ENCODE measurements around the gene SYNPR.
"Not testable (repeated sequence)": the region's sequence is repeated elsewhere in the genome, so short reads cannot be mapped to it uniquely, and the experiment has no call there.

The SYNPR gene

DNA sequence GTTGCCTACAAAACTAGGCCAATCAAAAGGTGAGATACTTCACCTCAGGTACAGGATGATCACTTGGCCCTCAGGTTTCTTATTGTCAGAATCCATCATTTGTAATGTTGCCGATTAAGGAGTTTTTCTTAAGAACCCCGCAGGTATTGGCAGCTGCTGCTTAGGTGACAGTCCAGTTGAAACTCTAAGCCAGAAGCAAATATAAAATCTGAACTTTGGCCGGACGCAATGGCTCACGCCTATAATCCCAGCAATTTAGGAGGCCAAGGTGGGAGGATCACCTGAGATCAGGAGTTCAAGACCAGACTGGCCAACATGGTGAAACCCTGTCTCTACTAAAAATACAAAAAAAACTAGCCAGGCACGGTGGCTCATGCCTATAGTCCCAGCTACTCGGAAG, 331.3 kb downstream of the SYNPR start:
- DNase-seq (ENCODE audit: low read depth in 1 of 2, low spot score in 1 of 2), result no peak

DNA sequence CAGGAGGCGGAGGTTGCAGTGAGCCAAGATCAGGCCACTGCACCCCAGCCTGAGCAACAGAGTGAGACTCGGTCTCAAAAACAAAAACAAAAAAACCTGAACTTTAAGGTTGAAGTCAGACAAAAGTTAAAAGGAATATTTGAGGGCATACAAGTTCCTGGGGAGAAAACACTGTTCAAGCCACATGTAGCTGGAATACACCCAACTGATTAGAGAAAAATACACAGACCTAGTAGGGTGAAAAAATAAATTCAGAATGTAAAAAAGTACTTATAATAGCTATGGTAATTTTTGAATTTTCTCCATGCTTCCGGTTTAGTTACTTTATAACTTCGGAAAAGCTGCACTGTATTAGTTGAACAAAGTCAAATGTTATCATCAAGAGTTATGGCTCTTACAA, 331.7 kb downstream of the SYNPR start:
- DNase-seq (ENCODE audit: low read depth in 1 of 2, low spot score in 1 of 2), result no peak

DNA sequence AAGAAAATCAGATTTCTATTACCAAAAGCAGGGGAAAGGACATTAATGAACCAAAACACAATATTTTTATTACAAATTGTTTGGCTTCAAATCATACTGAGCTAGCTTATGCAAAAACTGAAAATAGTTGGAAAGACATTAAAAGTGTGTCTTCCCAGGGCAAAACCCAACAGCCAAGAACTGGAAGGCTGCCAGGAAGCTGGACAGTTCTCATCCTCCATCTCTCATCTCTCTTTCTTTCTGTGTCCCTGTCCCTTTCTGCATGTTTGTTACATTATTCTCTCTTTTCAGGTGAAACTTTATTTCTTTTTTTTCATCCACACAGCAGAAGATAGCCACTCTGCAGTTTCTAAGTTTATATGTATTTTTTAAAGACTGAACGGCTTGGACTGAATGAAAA, 333.3 kb downstream of the SYNPR start:
- no peak for DNase-seq (ENCODE audit: low read depth in 1 of 2, low spot score in 1 of 2)

DNA sequence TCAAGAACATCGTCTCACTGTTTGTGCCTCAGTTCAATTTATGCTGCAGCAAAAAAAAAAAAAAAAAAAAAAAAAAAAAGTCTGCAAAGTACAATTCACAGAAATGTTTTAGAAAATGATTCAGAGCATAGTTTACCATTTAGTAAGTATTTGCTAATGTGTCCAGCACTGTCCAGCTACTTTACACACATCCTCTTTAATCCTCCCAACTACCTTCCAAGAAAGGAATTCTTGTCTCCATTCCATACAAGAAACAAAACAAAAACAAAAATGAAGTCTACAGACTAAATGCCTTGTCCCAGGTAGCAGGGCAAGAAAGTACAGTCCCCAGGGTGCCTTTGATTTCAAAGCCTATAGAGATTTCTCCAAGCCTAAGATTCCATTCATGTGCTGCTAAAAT, 335.5 kb downstream of the SYNPR start:
- no peak for DNase-seq (ENCODE audit: low read depth in 1 of 2, low spot score in 1 of 2)

DNA sequence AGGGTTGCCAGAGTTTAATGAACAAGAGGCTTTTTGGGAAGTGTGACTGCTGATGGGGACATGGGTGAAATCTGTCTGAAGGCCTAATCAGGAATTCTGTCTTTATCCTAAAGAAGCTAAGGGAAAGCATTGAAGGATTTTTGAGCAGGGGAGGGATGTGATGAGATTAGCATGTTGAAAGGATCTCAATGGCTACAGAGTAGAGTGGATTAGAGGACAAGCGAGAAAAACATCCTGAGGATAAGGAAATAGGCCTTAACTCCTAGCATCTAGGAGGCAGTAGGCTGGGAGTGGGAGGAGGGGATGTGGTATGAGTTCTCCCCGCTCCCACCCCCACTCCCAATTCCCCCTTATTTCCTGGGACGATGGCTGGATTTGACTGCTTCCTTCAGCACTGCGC, 339.3 kb downstream of the SYNPR start:
- no peak for DNase-seq (ENCODE audit: low read depth in 1 of 2, low spot score in 1 of 2)

DNA sequence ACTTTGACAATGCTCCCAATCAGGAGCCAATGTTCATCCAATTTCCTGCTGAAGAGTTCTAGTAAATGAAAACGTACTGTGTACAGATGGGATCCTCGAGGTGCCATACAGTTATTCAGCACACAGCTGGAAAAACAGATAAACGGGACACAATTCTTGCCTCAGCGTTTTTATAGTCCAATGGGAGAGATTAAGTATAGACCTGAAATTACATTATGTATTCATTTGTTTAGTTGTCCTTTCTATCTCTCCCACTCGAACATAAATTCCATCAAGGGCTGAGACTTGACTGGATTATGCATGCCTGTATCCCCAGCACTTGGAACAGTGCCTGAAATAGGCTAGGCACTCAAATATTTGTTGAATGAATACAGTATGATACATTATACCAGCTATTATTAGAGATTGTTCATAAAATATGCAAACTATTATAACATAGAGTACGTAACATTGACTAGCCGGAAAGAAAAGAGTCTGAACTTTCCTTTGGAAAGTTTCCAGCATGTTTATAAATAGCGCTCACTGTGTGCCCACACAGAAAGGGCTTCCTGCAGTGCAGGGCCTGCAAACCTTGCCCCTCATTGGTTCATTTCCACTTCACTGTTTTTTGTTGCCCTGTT, 346.9 kb downstream of the SYNPR start:
- DNase-seq (ENCODE audit: low read depth in 1 of 2, low spot score in 1 of 2), result no peak

DNA sequence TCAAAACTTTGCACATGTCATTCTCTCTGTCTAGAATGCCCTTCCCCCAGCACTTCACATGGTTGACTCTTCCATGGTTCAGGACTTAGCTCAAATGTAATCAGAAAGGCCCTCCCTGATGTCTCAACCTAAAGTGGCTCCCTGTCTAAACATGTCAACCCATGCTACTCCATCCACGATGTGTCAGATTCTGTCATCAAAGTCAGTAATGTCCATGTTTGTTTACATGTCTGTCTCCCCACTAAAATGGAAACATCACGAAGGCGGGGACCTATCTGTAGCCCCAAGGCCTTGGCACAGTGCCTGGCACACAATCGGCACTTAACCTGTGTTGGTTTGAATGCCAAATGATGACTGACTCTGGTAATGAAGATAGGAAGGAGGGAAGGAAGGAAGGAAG, 353.6 kb downstream of the SYNPR start:
- DNase-seq (ENCODE audit: low read depth in 1 of 2, low spot score in 1 of 2), result no peak

DNA sequence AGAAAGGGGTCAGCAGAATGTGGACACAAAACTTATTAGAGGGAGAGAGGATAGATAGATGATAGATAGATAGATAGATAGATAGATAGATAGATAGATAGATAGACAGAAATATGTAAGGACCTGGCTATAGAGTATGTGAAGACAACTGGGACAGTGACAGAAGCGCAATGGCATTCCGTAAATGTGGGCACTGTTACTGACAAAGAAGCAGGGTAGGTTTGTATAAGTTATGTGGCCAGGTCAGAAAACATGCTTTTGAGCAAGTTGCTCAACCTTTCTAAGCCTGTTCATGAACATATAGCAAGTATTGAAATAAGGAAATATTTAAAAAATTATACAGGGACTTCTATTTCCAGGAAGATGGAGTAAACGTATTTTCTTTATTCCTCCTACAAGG, 357.1 kb downstream of the SYNPR start:
- no peak for DNase-seq (ENCODE audit: low read depth in 1 of 2, low spot score in 1 of 2)

DNA sequence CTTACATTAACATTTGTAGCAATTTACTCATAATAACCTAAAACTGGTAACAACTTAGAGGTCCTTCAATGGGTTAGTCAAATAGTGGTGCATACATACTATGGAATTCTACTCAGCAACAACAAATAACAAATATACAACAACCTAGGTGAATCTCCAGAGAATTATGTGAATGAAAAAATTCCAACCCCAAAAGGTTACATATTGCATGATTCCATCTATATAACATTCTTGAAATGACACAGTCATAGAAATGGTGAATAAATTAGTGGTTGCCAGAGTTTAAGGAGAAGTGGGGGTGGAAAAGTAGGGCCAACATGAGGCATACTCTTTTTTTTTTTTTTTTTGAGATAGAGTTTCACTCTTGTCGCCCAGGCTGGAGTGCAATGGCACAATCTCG, 361.7 kb downstream of the SYNPR start:
- no peak for DNase-seq (ENCODE audit: low read depth in 1 of 2, low spot score in 1 of 2)

DNA sequence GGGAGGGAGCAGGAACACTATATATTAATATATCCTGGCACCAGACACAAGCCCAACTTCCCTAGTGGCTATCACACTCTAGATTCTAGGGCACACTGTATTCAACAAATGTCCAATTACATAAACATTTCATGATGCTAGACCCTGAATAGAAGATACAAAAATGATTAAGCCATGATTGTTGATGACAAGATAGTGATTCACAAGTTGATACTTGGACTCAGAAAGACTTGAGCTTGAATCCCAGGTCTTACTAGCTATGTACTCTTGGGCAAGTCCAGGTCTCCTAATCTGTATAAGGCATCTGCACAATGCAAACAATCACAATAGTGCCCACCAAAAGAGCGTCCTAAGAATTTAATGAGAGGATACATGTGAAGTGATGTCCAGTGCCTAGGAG, 364.4 kb downstream of the SYNPR start:
- no peak for DNase-seq (ENCODE audit: low read depth in 1 of 2, low spot score in 1 of 2)

DNA sequence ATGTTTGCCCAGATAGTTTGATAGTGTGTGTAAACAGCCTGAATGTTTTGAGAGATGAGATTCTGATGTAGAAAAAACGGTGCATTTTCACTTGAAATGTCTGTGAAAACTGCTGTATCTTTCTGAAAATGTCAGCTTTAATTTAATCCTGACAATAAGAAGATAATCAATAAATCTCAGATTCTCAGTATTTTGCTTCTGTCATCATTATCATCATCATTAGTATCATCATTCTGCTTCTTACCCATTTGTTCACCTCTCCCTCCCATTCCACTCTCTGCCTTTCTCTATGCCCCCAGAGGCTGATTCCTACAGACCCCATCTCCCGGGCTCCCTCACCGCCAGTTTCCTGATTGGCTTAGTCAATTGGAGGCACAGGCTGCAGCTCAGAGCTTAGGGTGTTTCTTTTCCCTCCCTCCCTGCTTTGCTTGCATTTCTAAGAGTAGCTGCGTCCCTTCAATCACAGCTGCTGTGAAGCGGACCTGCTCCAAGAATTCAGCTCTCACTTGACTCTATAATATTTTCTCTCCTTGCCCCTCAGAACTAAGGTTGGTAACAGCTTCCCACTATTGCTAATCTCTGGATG, 366.2 kb downstream of the SYNPR start:
- no peak for DNase-seq (ENCODE audit: low read depth in 1 of 2, low spot score in 1 of 2)

DNA sequence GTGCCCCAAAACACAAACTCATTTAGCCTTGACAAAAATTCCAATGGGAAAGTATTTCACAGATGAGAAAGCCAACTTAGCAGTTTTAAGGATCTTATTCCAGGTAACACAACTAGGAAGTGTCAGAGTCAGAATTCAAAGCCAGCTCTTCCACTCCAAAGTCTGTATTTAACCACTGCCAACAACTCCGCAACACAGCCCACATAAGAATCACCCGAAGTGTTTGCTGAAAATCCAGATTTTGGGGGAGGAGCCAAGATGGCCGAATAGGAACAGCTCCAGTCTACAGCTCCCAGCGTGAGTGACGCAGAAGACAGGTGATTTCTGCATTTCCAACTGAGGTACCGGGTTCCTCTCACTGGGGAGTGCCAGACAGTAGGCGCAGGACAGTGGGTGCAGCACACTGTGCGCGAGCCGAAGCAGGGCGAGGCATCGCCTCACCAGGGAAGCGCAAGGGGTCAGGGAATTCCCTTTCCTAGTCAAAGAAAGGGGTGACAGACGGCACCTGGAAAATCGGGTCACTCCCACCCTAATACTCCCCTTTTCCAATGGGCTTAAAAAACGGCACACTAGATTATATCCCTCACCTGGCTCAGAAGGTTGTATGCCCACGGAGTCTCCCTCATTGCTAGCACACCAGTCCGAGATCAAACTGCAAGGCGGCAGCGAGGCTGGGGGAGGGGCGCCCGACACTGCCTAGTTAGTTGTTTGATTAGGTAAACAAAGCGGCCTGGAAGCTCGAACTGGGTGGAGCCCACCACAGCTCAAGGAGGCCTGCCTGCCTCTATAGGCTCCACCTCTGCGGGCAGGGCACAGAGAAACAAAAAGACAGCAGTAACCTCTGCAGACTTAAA, 367.0 kb downstream of the SYNPR start:
- not testable (repeated sequence) for DNase-seq (ENCODE audit: low read depth in 1 of 2, low spot score in 1 of 2)

DNA sequence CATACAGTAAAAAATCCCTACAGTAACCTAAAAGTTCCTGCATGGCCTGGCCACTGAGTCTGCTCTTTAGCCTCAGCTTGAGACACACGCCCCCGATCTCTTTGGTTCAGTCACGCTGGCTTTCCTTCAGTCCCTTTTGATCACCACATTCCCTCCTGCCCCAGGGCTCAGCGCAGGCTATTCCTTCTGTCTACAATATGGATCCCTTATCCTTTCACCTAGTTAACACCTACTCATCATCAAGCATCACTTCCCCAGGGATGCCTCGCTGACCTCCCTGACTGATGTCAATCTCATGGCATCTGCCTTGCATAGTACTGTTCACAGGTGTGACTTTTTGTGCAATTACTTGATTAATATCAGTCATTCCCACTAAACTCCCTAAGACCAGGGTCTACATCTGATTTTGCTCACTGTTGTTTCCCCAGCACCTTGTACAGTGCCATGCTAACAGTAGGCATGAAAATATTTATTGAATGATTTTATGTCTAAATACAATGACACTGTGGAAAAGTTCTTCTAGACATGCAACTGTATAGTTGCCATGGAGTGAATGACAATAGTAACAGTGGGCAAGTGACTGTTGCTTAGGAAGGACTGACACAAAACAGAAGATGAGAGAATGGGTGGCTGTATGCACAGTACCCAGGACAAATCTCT, 374.1 kb downstream of the SYNPR start, which contains the start of gene SNTN:
SNTN (plus strand) TSS at position 610 of the 660 bp plus-strand sequence; CDS start at position 623, 13 bp downstream.
- DNase-seq (ENCODE audit: low read depth in 1 of 2, low spot score in 1 of 2), result no peak

DNA sequence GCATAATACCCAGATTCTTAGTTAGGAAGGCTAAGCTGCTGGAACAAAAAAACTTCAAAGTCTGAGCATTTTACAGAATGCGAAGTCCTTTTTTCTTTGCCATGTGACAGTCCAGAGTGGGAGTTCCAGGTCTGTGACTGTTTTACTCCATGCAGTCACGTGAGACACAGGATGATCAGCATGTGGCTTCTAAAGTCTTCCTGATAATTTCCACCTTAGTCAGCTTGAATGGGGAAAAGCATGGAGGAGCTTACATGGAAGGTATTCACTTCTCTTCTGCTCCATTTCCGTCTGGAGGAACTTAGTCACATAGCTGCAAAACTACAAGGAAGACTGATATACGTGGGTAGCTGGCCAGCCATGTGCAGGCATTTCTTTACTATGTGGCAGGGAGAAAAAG, 376.1 kb downstream of the SYNPR start:
- no peak for DNase-seq (ENCODE audit: low read depth in 1 of 2, low spot score in 1 of 2)

DNA sequence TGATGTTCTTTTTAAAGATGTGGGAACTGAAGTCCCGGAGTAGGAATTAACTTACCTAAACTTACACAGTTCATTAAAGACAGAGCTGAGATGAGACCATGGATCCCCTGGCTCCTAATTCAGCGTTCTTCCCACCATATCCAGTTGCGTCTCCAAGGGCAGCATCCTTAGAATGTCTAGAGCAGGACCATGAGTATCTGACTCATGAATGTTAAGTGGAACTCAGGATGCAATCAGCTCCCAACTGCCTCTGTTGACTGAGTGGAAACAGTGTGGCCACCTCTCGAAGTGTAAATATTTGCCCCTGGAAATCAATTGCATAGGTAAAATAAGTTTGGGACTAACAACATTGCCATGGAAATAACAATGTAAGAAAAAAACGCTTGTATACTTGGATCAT, 376.8 kb downstream of the SYNPR start:
- DNase-seq (ENCODE audit: low read depth in 1 of 2, low spot score in 1 of 2), result no peak

DNA sequence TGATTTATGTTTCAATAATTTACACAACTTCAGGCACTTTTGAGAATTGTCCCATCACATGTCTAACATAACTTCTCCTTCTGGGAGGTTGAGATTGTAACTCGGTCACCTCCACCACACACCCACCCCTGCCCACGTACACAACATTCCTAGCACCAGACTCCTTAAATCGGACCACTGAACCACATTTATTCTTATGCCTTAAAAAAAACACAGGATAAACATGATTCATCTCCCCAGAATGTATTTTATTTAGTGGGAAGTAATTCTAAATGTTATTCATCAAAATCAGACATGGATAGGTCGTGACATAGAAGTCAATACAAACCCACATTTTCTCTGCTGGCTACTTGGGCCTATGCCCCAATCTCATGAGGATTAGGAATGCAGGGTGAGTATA, 377.4 kb downstream of the SYNPR start:
- DNase-seq (ENCODE audit: low read depth in 1 of 2, low spot score in 1 of 2), result no peak

DNA sequence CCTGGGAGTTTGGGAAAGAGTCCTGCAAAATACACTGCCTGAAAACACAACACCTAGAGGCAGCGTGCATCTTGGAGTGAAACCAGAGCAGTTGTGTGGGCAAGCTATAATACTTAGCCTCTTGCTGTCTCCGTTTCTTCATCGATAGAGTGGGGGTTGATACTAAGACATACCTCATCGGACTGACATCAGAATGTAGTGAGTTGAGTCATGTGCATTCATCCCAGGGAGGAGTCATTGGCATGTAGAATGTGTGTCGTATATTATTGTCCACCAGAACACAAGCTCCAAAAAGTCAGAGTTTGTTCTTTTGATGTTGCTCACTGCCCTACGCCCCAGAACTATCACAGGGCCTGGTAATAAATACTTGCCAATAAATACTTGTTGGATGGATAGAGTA, 378.7 kb downstream of the SYNPR start:
- no peak for DNase-seq (ENCODE audit: low read depth in 1 of 2, low spot score in 1 of 2)

DNA sequence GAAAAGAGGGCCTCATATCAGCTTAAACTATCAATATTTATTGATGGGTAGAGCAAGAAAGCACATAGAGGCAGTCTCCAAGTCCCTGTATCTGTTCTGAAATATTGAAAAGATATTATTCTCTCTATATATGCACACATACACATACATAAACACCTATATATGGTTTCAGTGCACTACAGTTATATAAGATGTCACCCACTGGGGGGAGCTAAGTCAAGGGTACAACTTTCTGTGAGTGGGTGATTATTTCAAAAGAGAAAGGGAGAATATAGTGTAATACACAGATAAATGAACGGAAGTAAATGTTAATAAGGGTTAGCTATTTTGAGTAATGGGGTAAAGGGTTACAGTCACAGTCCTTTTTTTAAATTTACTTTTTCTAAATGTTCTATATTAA, 383.1 kb downstream of the SYNPR start:
- no peak for DNase-seq (ENCODE audit: low read depth in 1 of 2, low spot score in 1 of 2)

DNA sequence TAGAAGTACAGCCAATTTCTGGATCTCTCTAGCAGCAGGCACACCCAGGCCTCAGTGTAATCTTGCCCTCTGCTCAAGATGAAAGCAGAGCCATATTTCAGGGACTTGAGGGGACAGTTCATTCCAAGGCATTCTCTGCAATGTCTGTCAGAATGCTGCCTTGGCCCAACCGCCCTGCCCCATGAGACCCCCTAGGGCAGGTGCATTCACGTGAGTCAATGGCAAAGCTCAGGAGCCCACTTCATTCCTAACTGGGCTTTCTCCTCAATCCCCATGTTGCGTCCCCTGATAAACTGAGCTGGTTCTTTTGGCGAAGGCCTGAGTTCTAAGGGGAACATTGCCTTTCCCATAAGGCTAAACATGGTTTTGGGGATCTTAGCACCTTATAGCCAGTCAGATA, 383.9 kb downstream of the SYNPR start:
- DNase-seq (ENCODE audit: low read depth in 1 of 2, low spot score in 1 of 2), result no peak

DNA sequence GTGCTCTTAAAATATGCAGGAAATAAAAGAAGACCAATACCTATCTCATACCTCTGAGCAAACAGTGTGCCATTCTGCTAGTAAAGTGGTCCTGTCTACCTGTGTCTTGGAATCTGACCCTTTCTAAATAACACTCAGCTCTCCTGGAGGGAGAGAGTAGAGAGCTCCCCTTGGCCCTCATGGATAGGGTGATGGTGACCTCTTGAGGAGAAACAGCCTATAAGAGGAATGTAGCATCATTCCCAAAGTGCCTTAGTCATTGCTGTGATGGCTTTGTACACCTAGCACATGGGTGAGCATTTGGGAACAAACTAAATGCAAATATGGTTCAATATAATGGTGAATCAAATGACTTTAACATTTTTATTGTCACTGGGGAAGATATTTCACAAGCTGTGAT, 384.4 kb downstream of the SYNPR start:
- no peak for DNase-seq (ENCODE audit: low read depth in 1 of 2, low spot score in 1 of 2)
